ENCODE results near the gene THSD4.

- no peak for TF ChIP-seq CTCF (IDR thresholded peaks at IDR 0.05)
- no peak for TF ChIP-seq POLR2A (IDR thresholded peaks at IDR 0.05)
Measured at GRCh38 chr15:71139241-71139640, 24.0 kb downstream of the THSD4 start.
